Measurements from ENCODE around the gene OR4M1.
"Not testable (repeated sequence)": the region's sequence is repeated elsewhere in the genome, so short reads cannot be mapped to it uniquely, and the experiment has no call there.

OR4M1 gene, protein sequence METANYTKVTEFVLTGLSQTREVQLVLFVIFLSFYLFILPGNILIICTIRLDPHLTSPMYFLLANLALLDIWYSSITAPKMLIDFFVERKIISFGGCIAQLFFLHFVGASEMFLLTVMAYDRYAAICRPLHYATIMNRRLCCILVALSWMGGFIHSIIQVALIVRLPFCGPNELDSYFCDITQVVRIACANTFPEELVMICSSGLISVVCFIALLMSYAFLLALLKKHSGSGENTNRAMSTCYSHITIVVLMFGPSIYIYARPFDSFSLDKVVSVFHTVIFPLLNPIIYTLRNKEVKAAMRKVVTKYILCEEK

DNA sequence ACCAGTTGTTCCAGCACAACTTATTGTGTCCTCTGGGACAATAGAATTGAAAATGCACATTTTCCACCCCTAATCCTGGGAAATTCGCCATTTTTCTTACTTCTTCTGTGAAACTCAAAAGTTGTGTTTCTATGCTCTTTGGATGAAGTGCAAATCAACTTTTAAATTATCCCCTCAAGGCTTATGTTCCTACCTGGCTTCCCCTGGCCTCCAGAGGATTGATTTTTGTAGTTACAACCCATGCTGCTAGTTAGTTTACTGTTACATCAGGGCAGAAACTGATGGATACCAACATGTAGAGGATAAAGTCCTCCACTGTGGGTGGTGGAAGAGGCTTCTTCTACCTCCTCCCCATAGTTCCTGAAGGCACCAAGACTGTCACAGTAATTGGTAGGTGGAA is at the start of gene OR4M1:
Gene OR4M1, plus strand, starts transcription at position 301 of the 400 bp plus-strand sequence. CDS start 6,819 bp downstream, outside the sequence.
- not testable (repeated sequence) for DNase-seq (ENCODE audit: low read depth in 2 of 3, low spot score in 1 of 3)

DNA sequence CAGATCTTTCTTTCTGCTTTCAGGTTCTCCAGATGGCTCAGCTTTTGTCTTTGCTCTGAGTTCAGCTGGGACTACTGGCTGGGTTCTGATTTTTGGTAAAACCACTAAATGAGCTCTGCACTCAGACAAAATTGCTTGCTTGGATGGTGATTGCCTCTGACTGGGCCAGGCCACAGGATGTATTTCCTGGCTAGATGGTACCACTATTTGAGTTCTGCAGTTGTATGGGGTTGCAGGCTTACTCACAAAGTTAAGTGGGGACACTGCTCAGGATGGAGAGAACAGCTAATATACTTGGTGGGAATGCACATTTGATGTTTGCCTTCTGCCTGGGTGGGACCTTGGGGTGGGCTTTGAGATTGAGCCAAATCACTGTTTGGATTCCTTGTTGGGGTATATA is 43.9 kb upstream of the OR4M1 start:
- DNase-seq (ENCODE audit: low read depth in 2 of 3, low spot score in 1 of 3): no peak

DNA sequence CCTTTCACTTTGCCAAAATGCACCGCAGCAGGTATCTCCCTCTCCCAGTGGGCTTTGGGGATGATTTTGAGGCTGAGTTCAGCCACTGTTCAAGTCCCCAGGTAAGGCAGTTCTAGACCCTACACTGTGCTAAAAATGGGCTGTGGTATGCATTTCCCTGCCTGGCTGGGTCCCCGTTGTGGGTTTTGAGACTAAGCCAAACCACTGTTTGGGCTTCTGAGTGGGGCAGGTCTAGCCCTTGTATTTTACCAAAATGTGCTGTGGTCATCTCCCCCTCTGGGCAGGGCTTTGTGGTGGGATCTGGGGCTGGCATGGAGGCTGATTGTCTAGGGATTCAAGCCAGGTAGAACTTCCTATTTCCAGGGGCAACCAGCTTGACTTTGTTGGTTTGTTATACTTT is 43.5 kb upstream of the OR4M1 start:
- DNase-seq (ENCODE audit: low read depth in 2 of 3, low spot score in 1 of 3): no peak

DNA sequence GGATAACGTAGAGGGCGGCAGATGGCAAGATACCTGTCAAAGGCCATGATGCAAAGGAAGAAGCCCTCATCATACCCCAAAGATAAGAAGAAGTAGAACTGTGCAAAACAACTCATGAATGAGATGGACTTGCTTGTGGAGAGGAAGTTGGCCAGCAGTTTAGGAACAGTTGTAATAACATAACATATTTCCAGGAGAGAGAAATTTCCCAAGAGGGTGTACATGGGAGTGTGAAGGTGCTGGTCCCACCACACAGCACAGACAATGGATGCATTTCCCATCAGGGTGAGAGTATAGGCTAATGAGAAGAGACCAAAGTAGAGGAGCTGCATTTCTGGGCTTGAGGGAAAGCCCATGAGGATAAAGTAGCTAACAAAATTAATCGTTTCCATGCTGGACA is 39.4 kb upstream of the OR4M1 start:
- DNase-seq (ENCODE audit: low read depth in 2 of 3, low spot score in 1 of 3): not testable (repeated sequence)

DNA sequence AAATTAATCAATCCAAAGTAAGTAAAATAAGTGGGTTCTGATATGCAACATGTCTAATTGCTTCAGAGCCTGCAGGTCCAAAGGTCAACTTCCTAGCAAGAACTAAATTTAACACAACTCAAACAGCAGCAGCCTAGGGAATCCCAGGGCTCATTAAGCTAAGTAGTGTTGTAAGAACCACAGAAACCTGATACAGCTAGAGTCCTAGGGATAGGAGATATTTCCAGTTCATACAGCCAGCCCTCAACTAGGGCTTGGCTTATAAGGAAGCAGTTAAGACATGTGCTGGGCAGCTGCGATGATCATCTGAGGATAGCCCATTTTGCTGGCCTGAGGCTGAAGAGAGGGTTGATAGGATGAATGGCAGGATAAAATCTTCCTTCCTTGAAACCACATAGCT is 30.0 kb upstream of the OR4M1 start, which contains the start of gene OR4Q3:
Gene OR4Q3, plus strand, starts transcription at position 316 of the 400 bp plus-strand sequence.
- DNase-seq (ENCODE audit: low read depth in 2 of 3, low spot score in 1 of 3): no peak

DNA sequence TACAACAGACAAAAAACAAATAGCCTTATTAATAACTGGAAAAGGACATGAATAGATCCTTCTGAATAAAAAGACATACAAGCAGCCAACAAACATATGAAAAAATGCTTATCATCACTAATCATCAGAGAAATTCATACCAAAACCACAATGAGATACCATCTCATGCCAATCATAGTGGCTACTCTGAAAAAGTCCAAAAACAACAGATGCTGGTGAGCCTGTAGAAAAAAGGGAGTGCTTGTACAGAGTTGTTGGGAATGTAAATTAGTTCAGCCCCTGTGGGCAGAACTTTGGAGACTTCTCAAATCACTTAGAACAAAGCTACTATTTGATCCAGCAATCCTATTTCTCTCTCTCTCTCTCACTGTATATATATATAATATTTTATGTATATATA is 21.0 kb upstream of the OR4M1 start:
- DNase-seq (ENCODE audit: low read depth in 2 of 3, low spot score in 1 of 3): not testable (repeated sequence)

DNA sequence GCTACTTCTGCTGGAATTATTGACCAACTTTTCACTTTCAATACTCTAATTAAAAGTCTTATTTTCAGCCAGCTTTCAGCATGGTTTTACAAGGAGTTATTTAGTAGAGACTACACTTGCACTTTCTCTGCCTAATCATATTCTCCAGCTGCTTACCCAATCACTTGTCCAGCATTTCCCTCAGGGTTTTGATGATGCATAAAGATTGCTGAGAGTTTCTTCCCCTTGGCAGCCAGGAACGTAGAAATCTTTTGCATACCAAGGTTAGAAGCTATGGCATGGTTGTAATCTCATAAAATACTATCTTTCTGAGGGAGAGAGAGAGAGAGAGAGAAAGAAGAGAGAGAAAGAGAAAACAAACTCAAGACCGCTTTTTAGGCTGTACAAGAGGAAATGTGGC is 19.1 kb upstream of the OR4M1 start:
- no peak for DNase-seq (ENCODE audit: low read depth in 2 of 3, low spot score in 1 of 3)

DNA sequence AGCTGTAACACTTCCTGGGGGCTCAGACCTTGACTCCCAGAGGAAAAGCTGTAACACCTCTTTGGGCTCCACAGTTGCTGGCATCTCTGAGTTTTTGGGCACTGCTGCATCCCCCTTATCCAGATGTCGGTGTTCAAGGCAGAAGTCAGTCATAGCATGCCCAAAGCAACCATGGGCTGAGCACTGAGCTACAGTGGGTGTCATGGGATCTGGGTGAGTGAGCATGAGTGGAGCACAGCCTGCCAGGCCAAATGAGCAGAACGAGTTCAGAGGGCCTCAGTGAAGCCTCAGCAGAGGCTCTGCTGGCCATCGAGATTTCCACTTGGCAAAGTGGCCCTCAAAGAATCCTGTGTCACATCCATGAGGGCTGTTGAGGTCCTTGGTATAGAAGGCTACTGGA is 1.8 kb upstream of the OR4M1 start:
- not testable (repeated sequence) for DNase-seq (ENCODE audit: low read depth in 2 of 3, low spot score in 1 of 3)

DNA sequence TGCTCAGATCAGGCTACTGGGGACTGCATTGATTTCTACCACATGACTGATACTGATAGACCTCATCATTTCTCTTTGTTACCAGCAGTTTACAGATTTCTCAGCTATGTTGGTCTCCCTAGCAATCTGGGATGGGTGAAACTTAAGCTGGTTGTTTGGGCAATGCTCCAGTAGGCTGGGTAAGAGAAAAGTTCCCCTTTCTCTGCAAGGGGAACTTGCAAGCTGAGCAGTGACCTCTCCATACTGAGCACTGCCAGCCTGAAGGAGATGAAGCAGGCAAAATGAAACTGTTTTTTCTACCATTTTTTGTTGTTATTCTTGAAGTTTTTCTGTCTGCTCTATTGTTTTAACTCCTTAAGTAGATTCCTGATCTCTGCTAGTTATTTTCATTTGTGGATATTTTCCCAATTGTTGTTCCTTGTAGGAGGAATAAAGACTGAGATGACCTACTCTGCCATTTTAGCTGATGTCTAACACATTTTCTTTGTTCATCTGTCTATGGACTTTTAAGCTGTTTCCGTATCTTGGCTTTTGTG is 1.3 kb upstream of the OR4M1 start:
- DNase-seq (ENCODE audit: low read depth in 2 of 3, low spot score in 1 of 3): no peak

DNA sequence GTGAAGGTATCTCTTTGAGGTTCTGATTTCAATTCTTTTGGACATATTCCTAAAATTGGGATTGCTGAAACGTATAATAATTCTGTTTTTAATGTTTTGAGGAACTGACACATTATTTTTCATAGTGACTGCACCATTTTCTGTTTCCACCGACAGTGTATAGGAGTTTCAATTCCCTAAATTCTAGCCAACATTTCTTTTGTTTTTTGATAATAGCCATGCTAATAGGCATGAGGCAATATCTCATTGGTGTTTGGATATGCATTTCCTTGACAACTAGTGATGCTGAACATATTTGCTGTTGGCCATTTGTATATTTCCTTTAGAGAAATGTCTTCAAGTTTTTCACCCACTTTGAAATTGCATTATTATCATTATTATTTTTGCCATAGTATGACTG is 850 bp upstream of the OR4M1 start:
- not testable (repeated sequence) for DNase-seq (ENCODE audit: low read depth in 2 of 3, low spot score in 1 of 3)

DNA sequence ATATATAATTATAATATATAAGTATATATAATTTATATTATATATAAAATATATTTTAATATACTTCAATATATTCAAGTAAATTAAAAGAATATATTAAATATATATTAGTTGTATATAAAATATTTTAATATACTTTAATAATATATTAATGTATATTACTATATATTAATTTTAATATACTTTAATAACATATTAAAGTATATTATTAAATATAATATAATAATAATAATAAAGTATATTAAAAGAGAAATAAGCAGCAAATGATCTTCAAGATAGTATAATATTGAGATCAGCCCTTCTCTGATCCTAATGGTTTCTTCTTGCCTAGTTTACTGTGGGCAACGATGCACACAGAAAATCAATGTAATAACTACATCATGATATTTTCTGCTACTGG is 2.3 kb downstream of the OR4M1 start:
- DNase-seq (ENCODE audit: low read depth in 2 of 3, low spot score in 1 of 3): no peak

DNA sequence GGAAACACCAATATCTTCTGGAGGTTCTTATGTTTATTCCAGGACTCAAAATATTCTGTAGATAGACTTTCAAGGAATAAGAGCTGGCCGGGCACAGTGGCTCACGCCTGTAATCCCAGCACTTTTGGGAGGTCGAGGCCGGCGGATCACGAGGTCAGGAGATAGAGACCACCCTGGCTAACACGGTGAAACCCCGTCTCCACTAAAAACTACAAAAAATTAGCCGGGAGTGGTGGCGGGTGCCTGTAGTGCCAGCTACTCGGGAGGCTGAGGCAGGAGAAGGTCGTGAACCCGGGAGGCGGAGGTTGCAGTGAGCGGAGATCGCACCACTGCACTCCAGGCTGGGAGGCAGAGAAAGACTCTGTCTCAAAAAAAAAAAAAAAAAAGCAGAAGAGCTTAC is 12.5 kb downstream of the OR4M1 start:
- DNase-seq (ENCODE audit: low read depth in 2 of 3, low spot score in 1 of 3): not testable (repeated sequence)

DNA sequence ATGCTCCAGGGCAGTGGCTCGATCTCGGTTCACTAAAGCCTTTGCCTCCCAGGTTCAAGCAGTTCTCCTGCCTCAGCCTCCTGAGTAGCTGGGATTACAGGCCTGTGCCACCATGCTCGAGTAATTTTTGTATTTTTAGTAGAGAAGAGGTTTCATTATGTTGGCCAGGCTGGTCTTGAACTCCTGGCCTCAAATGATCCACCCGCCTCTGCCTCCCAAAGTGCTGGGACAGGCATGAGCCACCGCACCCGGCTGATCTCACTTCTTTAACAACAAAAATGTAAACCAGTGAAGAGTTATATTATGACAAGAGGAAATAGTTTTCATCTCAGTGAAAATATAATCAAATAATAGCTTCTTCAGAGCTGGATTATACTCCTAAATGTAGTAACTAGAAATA is 14.0 kb downstream of the OR4M1 start:
- not testable (repeated sequence) for DNase-seq (ENCODE audit: low read depth in 2 of 3, low spot score in 1 of 3)

DNA sequence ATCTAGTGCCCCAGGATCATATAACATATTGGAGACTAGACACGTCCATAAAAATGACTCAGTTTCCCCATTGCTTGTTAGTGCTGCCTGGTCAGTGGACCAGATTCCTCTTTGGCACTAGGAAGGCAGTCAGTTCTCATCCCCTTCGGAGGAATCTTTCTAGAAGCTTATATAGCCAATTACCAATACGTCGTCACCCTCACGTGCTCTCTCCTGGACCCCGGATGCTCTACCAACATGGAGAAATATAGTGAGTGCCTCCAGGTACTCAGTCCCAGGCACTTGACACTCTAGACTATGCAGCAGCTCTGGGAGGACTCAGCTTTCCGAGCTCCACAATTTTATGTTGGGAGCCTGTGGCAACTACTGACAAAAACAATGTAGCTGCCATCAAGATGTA is 14.8 kb downstream of the OR4M1 start:
- not testable (repeated sequence) for DNase-seq (ENCODE audit: low read depth in 2 of 3, low spot score in 1 of 3)

DNA sequence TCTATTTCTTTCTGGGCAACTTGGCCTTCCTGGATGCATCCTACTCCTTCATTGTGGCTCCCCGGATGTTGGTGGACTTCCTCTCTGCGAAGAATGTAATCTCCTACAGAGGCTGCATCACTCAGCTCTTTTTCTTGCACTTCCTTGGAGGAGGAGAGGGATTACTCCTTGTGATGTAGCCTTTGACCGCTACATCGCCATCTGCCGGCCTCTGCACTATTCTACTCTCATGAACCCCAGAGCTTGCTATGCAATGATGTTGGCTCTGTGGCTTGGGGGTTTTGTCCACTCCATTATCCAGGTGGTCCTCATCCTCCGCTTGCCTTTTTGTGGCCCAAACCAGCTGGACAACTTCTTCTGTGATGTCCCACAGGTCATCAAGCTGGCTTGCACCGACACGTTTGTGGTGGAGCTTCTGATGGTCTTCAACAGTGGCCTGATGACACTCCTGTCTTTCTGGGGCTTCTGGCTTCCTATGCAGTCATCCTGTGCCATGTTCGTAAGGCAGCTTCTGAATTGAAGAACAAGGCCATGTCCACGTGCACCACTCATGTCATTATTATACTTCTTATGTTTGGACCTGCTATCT is 23.3 kb downstream of the OR4M1 start:
- not testable (repeated sequence) for DNase-seq (ENCODE audit: low read depth in 2 of 3, low spot score in 1 of 3)

DNA sequence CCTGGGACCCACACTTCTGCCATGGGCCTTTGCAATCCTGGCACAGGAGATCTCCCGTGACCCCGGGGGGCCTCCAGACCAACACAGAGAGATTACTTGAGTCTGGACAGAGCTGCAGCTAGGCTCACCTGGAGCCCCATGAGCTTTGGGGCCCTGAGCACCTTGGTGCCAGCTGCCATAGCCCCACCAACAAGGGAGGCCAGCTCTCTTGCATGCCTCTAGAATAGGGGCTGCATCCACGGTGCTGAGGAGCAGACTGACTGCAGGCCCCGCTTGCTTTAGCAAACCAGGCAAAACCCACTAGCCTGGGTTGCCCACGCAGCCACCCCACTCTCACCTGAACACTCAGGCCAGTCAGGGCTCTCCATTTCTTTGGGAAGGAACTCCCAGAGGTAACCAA is 26.6 kb downstream of the OR4M1 start:
- no peak for DNase-seq (ENCODE audit: low read depth in 2 of 3, low spot score in 1 of 3)

DNA sequence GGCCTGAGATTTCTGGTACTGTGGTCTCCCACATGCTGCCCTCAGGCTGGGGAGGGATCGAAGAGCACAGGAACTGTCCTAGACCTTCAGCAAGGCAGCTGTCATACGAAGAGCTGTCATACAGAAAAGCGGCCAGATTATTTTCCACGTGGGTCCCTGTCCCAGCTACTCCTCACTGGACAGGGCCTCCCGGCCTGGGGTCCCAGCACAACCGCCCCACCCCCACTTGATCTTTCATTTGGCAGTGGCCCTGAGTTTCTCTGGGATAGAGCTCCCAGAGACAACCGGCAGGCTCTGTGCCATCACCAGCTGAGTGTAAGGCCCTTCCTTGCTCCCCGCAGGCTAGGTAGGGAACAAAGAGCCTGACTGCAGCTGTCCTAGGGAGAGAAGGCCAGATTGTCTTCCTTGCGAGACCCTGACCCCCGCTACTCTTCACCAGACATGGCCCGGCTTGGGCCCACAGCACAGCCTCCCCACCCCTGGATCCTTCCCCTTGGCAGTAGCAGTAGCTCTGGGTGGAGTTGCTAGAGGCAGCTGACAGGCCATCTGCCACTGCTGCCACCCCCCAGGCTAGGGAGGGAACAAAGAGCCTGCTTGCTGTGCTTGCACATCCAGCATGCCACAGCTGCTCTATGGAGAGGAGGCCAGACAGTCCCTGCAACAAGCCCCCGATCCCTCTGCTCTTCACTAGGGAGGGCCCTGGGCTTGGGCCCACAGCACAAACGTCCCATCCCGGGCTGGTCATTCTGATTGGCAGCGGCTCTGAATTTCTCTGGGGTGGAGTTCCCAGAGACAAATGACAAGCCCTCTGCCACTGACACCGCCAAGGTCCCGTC is 27.2 kb downstream of the OR4M1 start:
- DNase-seq (ENCODE audit: low read depth in 2 of 3, low spot score in 1 of 3): no peak

DNA sequence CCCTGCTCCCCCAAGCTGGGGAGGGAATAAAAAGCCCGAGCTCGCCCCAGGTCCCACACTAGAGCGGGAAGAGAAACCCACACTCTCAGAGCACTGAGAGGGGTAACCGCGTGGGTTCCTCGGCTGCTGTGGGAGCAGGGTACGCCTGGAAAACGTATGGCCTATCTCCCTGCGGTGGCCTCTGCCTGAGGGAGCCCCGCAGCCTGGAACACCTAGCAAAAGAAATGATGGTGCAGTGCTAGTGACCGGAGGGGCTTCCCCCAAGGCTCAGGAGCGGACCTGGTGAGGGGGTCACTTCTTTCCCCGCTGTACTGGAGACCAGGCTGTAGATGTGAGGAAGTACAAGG is 27.8 kb downstream of the OR4M1 start:
- DNase-seq (ENCODE audit: low read depth in 2 of 3, low spot score in 1 of 3): no peak

DNA sequence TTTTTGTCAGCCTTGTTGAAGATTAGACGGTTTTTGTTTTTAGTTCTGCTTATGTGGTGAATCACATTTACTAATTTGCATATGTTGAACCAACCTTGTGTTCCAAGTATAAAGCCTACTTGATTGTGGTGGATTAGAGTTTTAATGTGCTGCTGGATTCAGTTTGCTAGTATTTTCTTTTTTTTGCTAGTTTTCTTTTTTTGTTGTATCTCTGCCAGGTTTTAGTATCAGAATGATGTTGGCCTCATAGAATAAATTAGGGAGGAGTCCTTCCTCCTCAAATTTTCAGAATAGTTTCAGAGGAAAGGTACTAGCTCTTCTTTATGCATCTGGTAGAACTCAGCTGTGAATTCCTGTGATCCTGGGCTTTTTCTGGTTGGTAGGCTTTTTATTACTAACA is 30.2 kb downstream of the OR4M1 start, which contains the start of gene OR4N2:
Gene OR4N2, plus strand, starts transcription at position 301 of the 400 bp plus-strand sequence. CDS start 23,679 bp downstream, outside the sequence.
- not testable (repeated sequence) for DNase-seq (ENCODE audit: low read depth in 2 of 3, low spot score in 1 of 3)

DNA sequence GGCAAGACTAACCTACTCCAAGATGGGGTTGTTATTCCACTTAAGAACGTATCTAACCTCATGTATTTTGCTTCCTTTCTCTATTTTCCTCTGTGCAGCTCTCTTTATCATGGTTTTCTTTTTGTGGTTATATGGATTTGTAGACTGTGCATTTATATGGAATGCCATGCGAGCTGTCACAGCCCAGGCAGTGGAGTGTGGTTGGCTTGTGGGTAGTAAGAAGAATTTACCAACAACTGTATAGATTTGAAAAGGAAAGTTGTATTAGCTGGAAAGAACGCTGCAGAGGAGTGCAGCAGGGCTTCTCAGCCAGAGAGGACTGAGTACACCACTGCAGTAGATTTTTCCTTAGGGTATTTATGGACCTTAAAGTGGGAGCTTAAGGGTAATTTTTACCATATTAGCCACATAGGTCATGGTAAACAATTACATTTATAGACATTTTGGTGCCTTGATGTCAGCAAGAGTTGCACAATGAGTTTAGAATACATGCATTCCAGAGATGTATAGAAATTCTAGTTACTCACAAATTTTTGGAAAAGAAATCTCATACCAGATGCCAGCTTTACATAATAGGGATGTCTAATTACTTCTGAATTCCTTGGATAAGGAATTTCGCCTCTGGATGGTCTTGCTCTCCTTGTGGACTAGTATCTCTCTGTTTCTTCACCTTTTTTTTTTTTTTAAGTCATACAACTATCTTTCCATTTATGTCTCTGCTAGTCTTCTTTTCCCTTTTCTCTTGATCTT is 40.0 kb downstream of the OR4M1 start:
- not testable (repeated sequence) for DNase-seq (ENCODE audit: low read depth in 2 of 3, low spot score in 1 of 3)

DNA sequence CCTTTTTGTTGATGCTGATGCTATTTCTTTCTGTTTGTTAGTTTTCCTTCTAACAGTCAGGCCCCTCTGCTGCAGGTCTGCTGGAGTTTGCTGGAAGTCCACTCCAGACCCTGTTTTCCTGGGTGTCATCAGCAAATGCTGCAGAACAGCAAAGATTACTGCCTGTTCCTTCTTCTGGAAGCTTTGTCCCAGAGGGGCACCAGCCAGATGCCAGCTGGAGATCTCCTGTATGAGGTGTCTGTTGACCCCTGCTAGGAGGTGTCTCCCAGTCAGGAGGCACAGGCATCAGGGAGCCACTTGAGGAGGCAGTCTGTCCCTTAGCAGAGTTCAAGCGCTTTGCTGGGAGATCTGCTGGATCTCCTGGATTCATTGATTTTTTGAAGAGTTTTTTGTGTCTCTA is 46.6 kb downstream of the OR4M1 start:
- not testable (repeated sequence) for DNase-seq (ENCODE audit: low read depth in 2 of 3, low spot score in 1 of 3)
